A549 (cell line): Measurements from ENCODE around the gene OR2H1.

ENCODE experiments used
- CBX8 ChIP-seq: fragments of 200-600 bp; sonication (generic); IDR thresholded peaks from 2 replicates; pipeline ENCODE4 v1.6.1; 2016
- EP300 ChIP-seq, 2 experiments: fragments of >200 bp; sonication (Bioruptor Twin); formaldehyde crosslinking; IDR thresholded peaks; 2 replicates in 1 of 2; 3 replicates in 1 of 2; pipeline ENCODE4 v1.6.1; 2016 to 2017
- HDAC2 ChIP-seq: fragments of 200-600 bp; sonication (generic); IDR thresholded peaks from 2 replicates; pipeline ENCODE4 v1.6.1; 2016
- POLR2A ChIP-seq: IDR thresholded peaks from 2 replicates; pipeline ENCODE4 v1.6.1; 2012; ENCODE audit warnings: mild to moderate bottlenecking, low read length
- RAD21 ChIP-seq, 2 experiments: fragments of >200 bp in 1 of 2; sonication (Bioruptor Twin) in 1 of 2; formaldehyde crosslinking in 1 of 2; IDR thresholded peaks in 1 of 2; conservative IDR thresholded peaks in 1 of 2; 2 replicates in 1 of 2; 3 replicates in 1 of 2; pipeline ENCODE4 v1.6.1; 2012 to 2018; ENCODE audit warnings: inconsistent platforms in 1 of 2
- RNF2 ChIP-seq: fragments of 200-600 bp; sonication (generic); IDR thresholded peaks from 2 replicates; pipeline ENCODE4 v1.6.1; 2016; ENCODE audit warnings: low read depth, mild to moderate bottlenecking, antibody characterized with exemption, moderate library complexity, borderline replicate concordance
- SMC3 ChIP-seq: fragments of >200 bp; sonication (Bioruptor Twin); formaldehyde crosslinking; IDR thresholded peaks from 3 replicates; pipeline ENCODE4 v1.6.1; 2018; ENCODE audit warnings: inconsistent platforms
- TF ChIP-seq, protein P1 (sequence below): fragments of >200 bp; sonication (Bioruptor Twin); formaldehyde crosslinking; IDR thresholded peaks from 3 replicates; pipeline ENCODE4 v1.5.1; 2016
- TF ChIP-seq, protein P2 (sequence below): fragments of 450-650 bp; IDR thresholded peaks from 2 replicates; pipeline ENCODE4 v1.6.1; 2014; ENCODE audit warnings: antibody characterized with exemption

- TF ChIP-seq, protein P1, sequence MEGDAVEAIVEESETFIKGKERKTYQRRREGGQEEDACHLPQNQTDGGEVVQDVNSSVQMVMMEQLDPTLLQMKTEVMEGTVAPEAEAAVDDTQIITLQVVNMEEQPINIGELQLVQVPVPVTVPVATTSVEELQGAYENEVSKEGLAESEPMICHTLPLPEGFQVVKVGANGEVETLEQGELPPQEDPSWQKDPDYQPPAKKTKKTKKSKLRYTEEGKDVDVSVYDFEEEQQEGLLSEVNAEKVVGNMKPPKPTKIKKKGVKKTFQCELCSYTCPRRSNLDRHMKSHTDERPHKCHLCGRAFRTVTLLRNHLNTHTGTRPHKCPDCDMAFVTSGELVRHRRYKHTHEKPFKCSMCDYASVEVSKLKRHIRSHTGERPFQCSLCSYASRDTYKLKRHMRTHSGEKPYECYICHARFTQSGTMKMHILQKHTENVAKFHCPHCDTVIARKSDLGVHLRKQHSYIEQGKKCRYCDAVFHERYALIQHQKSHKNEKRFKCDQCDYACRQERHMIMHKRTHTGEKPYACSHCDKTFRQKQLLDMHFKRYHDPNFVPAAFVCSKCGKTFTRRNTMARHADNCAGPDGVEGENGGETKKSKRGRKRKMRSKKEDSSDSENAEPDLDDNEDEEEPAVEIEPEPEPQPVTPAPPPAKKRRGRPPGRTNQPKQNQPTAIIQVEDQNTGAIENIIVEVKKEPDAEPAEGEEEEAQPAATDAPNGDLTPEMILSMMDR = no peak
- TF ChIP-seq RAD21 (conservative IDR thresholded peaks at IDR 0.05 in 1 of 2, IDR thresholded peaks at IDR 0.05 in 1 of 2) = no peak
- TF ChIP-seq HDAC2 = no peak
- TF ChIP-seq RNF2 = no peak
- TF ChIP-seq CBX8 = no peak
- no peak for TF ChIP-seq POLR2A
- no peak for TF ChIP-seq EP300 (IDR thresholded peaks at IDR 0.05)
- TF ChIP-seq SMC3 = no peak
- TF ChIP-seq, protein P2, sequence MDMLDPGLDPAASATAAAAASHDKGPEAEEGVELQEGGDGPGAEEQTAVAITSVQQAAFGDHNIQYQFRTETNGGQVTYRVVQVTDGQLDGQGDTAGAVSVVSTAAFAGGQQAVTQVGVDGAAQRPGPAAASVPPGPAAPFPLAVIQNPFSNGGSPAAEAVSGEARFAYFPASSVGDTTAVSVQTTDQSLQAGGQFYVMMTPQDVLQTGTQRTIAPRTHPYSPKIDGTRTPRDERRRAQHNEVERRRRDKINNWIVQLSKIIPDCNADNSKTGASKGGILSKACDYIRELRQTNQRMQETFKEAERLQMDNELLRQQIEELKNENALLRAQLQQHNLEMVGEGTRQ = no peak
Observed at GRCh38 chr6:29491574-29491973, 34.6 kb downstream of the OR2H1 start.
